ENCODE results near the gene DUSP2. TPM values are rescaled to one million over a fixed set of nuclear protein-coding genes. Genes with fewer than 3 reads are reported as not detected.
A peak's percentile ranks its signal among the peaks of the same experiment; 100 is the strongest.

DUSP2 gene
- total and polyA plus RNA-seq, 9 of the 15 experiments (the other 6 are each of a cell fraction or from before 2014, with no cell fraction given), result 0.04 to 0.18 TPM; not detected in 7

DNA sequence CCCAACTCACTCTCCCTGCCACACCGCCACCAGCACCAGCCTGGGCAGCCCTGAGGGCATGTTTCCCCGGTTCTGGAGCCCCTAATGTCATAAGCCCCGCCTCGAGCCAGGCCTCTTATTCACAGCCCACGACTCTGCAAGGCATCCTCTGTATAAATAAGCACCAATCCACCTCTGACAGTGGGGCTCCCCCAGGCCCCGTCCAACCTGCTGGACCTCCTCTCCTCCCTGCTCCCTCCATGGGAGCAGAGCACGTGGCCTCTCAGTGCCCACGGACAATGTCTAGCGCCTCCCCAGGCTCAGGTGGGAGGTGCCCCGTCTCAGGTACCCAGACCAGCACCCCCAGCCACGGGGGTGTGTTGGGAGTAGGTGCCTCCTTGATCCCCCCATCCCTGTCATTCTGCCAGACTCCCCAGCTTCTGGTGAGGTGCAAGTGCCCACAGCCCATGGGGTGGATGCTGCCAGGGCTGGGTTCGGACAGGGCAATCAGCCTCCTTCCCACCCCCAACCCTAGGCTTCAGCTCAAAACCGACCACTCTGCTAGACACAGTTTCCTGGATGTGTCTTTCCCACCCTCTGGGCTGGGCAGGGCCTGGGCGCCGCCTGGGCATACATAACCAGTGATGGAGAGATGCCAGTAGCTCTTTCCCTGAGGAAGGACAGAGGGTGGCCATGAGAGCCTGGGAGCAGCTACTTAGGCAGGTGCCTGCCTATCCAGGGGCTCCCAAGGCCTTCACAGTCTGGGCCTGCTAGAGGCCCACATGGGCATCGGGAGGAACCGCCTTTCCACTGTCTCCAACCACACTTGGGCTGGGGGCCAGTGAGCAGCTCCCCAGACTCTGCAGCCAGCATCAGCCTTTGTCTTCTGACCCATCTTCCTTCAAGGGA lies 27.3 kb downstream of the DUSP2 start (continued):
- TF ChIP-seq, protein P1, sequence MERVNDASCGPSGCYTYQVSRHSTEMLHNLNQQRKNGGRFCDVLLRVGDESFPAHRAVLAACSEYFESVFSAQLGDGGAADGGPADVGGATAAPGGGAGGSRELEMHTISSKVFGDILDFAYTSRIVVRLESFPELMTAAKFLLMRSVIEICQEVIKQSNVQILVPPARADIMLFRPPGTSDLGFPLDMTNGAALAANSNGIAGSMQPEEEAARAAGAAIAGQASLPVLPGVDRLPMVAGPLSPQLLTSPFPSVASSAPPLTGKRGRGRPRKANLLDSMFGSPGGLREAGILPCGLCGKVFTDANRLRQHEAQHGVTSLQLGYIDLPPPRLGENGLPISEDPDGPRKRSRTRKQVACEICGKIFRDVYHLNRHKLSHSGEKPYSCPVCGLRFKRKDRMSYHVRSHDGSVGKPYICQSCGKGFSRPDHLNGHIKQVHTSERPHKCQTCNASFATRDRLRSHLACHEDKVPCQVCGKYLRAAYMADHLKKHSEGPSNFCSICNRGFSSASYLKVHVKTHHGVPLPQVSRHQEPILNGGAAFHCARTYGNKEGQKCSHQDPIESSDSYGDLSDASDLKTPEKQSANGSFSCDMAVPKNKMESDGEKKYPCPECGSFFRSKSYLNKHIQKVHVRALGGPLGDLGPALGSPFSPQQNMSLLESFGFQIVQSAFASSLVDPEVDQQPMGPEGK (CRISPR knock-in tag; IDR thresholded peaks at IDR 0.05; ENCODE audit: borderline replicate concordance), result no peak
- TF ChIP-seq THRAP3 (IDR thresholded peaks at IDR 0.05; ENCODE audit: borderline replicate concordance) (no peak), RUNX1 (IDR thresholded peaks at IDR 0.05; ENCODE audit: low read depth) (no peak), SRSF9 (IDR thresholded peaks at IDR 0.05; ENCODE audit: borderline replicate concordance, low read depth, low read length) (no peak), TRIM24 (IDR thresholded peaks at IDR 0.05) (no peak), SMC3 (conservative IDR thresholded peaks at IDR 0.05; ENCODE audit: insufficient read depth, low read depth, low read length) (no peak), THRA (IDR thresholded peaks at IDR 0.05) (no peak), SMARCA4 (IDR thresholded peaks at IDR 0.05) (no peak), ASH1L (IDR thresholded peaks at IDR 0.05; ENCODE audit: borderline replicate concordance, low read depth, partially characterized antibody) (no peak), PREB (CRISPR knock-in tag; IDR thresholded peaks at IDR 0.05) (no peak), BCOR (IDR thresholded peaks at IDR 0.05) (no peak), NFE2L1 (tag; IDR thresholded peaks at IDR 0.05; ENCODE audit: borderline replicate concordance, low read depth) (no peak), ZNF282 (CRISPR knock-in tag; IDR thresholded peaks at IDR 0.05) (no peak), USF2 (CRISPR knock-in tag; IDR thresholded peaks at IDR 0.05) (peak; percentile 56), SRSF3 (IDR thresholded peaks at IDR 0.05; ENCODE audit: insufficient read depth, low read length) (no peak), ELF1 (tag; IDR thresholded peaks at IDR 0.05) (no peak), SLC30A9 (CRISPR knock-in tag; IDR thresholded peaks at IDR 0.05) (no peak)
- TF ChIP-seq, protein P2, sequence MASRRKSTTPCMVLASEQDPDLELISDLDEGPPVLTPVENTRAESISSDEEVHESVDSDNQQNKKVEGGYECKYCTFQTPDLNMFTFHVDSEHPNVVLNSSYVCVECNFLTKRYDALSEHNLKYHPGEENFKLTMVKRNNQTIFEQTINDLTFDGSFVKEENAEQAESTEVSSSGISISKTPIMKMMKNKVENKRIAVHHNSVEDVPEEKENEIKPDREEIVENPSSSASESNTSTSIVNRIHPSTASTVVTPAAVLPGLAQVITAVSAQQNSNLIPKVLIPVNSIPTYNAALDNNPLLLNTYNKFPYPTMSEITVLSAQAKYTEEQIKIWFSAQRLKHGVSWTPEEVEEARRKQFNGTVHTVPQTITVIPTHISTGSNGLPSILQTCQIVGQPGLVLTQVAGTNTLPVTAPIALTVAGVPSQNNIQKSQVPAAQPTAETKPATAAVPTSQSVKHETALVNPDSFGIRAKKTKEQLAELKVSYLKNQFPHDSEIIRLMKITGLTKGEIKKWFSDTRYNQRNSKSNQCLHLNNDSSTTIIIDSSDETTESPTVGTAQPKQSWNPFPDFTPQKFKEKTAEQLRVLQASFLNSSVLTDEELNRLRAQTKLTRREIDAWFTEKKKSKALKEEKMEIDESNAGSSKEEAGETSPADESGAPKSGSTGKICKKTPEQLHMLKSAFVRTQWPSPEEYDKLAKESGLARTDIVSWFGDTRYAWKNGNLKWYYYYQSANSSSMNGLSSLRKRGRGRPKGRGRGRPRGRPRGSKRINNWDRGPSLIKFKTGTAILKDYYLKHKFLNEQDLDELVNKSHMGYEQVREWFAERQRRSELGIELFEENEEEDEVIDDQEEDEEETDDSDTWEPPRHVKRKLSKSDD (conservative IDR thresholded peaks at IDR 0.05; ENCODE audit: low read length), result no peak

Measured in K562 (cell line).